Osteoblast (primary cell): ENCODE measurements around the gene OTOGL. TPM values are rescaled to one million over a fixed set of nuclear protein-coding genes. Genes with fewer than 3 reads are reported as not detected.

Source experiments
- DNase-seq: peaks from one replicate; pipeline ENCODE4 v3.0.0; 2011; ENCODE audit warnings: low spot score, mixed read lengths; ENCODE audit not compliant: insufficient read length; ENCODE audit errors: missing footprints
- H2AFZ ChIP-seq: 2 replicates; pipeline ENCODE4 v1.6.0; 2011; ENCODE audit warnings: mild to moderate bottlenecking, low read length
- H3K27ac ChIP-seq: 2 replicates; pipeline ENCODE4 v1.5.1; 2011; ENCODE audit warnings: mild to moderate bottlenecking, low read depth, low read length, moderate library complexity
- H3K27me3 ChIP-seq: 2 replicates; pipeline ENCODE4 v1.6.0; 2012; ENCODE audit warnings: mild to moderate bottlenecking, control low read depth, inconsistent platforms, low read length, moderate library complexity; ENCODE audit not compliant: insufficient read depth
- H3K36me3 ChIP-seq: 2 replicates; pipeline ENCODE4 v1.5.1; 2011; ENCODE audit warnings: mild to moderate bottlenecking, low read length, control low read depth, moderate library complexity; ENCODE audit not compliant: insufficient read depth
- H3K4me1 ChIP-seq: 2 replicates; pipeline ENCODE4 v1.5.1; 2011; ENCODE audit warnings: mild to moderate bottlenecking, low read length, control low read depth, moderate library complexity; ENCODE audit not compliant: insufficient read depth
- H3K4me2 ChIP-seq: 2 replicates; pipeline ENCODE4 v1.6.0; 2011; ENCODE audit warnings: mild to moderate bottlenecking, low read length; ENCODE audit not compliant: insufficient read depth
- H3K4me3 ChIP-seq: fragments of 200-600 bp; sonication (generic); 3 replicates; pipeline ENCODE4 v1.5.1; 2012; ENCODE audit warnings: mild to moderate bottlenecking, low read length, inconsistent platforms; ENCODE audit not compliant: insufficient read depth
- H3K79me2 ChIP-seq: 2 replicates; pipeline ENCODE4 v1.6.0; 2012; ENCODE audit warnings: mild to moderate bottlenecking, low read length, control low read depth, inconsistent platforms; ENCODE audit not compliant: insufficient read depth
- H3K9me3 ChIP-seq: 2 replicates; pipeline ENCODE4 v1.5.1; 2011; ENCODE audit warnings: low read depth, low read length, control low read depth
- H4K20me1 ChIP-seq: 2 replicates; pipeline ENCODE4 v1.6.0; 2012; ENCODE audit warnings: mild to moderate bottlenecking, low read length, control low read depth; ENCODE audit not compliant: insufficient read depth
- small RNA-seq: library from RNA; depleted of rRNA; stranded (forward); fragments of <200 nt; gene quantifications from one replicate; pipeline ENCODE3, GENCODE V24; 2012
- total RNA-seq: library from RNA; depleted of rRNA; stranded (reverse); fragments of >200 nt; gene quantifications from 2 replicates; pipeline ENCODE4 v1.2.3, GENCODE V29; 2012
- TF ChIP-seq, protein P1 (sequence below): IDR thresholded peaks from 2 replicates; pipeline ENCODE4 v1.5.1; 2011; ENCODE audit warnings: mild to moderate bottlenecking, low read depth, low read length, moderate library complexity; ENCODE audit errors: extremely low read depth

Gene OTOGL
- total RNA-seq, 1 donor, result 0.36 TPM

DNA sequence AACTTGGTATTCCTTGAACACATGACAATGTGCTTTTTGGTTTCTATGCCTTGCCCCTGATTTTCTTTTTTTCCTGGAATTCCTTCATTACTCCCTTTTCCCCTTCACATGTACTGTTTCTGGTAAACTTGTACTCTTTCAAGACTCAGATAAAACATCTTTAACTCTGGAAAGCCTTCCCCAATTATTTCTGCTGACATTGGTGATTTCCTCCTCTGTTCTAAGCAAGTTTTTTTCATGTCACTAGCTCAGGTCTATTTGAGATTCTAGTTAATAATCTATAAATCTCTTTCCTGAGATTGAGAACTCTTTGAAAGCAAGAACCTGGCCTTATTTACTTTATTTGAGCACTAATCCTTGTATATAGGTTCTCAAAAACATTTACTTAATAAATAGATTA is 320.7 kb downstream of the OTOGL start:
- no peaks in the 10 kb centered on the region for H3K27me3 ChIP-seq
- H3K9me3 ChIP-seq, result no peaks in the 10 kb centered on the region
- H3K4me3 ChIP-seq, result no peak overlapping the region
- TF ChIP-seq, protein P1, sequence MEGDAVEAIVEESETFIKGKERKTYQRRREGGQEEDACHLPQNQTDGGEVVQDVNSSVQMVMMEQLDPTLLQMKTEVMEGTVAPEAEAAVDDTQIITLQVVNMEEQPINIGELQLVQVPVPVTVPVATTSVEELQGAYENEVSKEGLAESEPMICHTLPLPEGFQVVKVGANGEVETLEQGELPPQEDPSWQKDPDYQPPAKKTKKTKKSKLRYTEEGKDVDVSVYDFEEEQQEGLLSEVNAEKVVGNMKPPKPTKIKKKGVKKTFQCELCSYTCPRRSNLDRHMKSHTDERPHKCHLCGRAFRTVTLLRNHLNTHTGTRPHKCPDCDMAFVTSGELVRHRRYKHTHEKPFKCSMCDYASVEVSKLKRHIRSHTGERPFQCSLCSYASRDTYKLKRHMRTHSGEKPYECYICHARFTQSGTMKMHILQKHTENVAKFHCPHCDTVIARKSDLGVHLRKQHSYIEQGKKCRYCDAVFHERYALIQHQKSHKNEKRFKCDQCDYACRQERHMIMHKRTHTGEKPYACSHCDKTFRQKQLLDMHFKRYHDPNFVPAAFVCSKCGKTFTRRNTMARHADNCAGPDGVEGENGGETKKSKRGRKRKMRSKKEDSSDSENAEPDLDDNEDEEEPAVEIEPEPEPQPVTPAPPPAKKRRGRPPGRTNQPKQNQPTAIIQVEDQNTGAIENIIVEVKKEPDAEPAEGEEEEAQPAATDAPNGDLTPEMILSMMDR, result no peak
- peaks cover 5% of the 10 kb centered on the region for H3K4me1 ChIP-seq
- H4K20me1 ChIP-seq, result no peaks in the 10 kb centered on the region
- H3K4me2 ChIP-seq, result no peak overlapping the region
- DNase-seq, result no peak
- H2AFZ ChIP-seq, result peak overlapping the region; percentile 58
- H3K79me2 ChIP-seq, result no peaks in the 10 kb centered on the region
- no peaks in the 10 kb centered on the region for H3K36me3 ChIP-seq
- H3K27ac ChIP-seq, result no peak overlapping the region

DNA sequence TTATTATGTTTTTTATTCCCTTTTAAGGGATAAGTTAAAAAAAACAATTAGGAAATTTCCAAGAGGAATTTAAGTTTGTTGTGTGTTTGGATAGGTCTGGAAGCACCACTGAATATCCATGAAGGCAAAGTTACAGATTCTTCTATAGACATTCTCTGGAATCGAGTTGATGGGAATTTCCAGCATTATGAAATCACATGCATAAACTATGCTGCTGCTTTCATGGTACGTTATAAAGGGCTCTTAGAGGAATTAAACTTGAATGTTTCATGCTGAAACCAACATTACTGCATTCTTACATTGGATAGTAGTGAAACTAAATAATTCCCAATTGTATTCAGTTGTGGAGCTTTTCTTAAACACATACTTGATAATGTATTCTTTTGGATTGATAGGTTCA is 323.2 kb downstream of the OTOGL start:
- Histone ChIP-seq H3K4me3 (no peak overlapping the region), H3K27me3 (no peaks in the 10 kb centered on the region), H3K9me3 (no peaks in the 10 kb centered on the region), H2AFZ (peak overlapping the region; percentile 63), H3K36me3 (no peaks in the 10 kb centered on the region), H3K4me2 (no peak overlapping the region), H4K20me1 (no peaks in the 10 kb centered on the region), H3K79me2 (no peaks in the 10 kb centered on the region), H3K4me1 (peaks cover 5% of the 10 kb centered on the region), H3K27ac (no peak overlapping the region)
- no peak for DNase-seq
- TF ChIP-seq, protein P1, result no peak

Small RNA genes within 50 kb of the gene (small RNA-seq; reads per million reads assigned to genes)
- gene RN7SKP261, result not detected
- not detected for gene RNU7-106P

Other genes with a start within 250 kb of the OTOGL start
- 118 and 165 TPM in 2 replicates for gene PPP1R12A, start 164.4 kb upstream of the OTOGL start, total RNA-seq